Esophagus (tissue), 2 donors: ENCODE data around the gene HERPUD1. TPM values are rescaled to one million over a fixed set of nuclear protein-coding genes. Genes with fewer than 3 reads are reported as not detected.

Experiments
- H3K27ac ChIP-seq, 2 donors: one replicate each; pipeline ENCODE4 v1.5.1; 2013; ENCODE audit warnings: low read depth in 2 of 2, mild to moderate bottlenecking in 2 of 2, inconsistent platforms in 1 of 2, low read length in 1 of 2, moderate library complexity in 1 of 2
- H3K27me3 ChIP-seq, 2 donors: one replicate each; pipeline ENCODE4 v1.6.1; 2013; ENCODE audit warnings: low read length in 2 of 2, control low read depth in 1 of 2, mild to moderate bottlenecking in 1 of 2; ENCODE audit not compliant: insufficient read depth in 2 of 2, control insufficient read depth in 1 of 2
- H3K36me3 ChIP-seq, 2 donors: one replicate each; pipeline ENCODE4 v1.6.1; 2013; ENCODE audit warnings: low read length in 1 of 2; ENCODE audit not compliant: control insufficient read depth in 2 of 2, insufficient read depth in 2 of 2
- H3K4me1 ChIP-seq, 2 donors: one replicate each; pipeline ENCODE4 v1.6.1; 2013; ENCODE audit warnings: low read length in 1 of 2; ENCODE audit not compliant: control insufficient read depth in 2 of 2, insufficient read depth in 2 of 2
- H3K4me3 ChIP-seq, 2 donors: one replicate each; pipeline ENCODE4 v1.5.1; 2013; ENCODE audit warnings: low read length in 2 of 2, mild to moderate bottlenecking in 2 of 2, low read depth in 1 of 2, moderate library complexity in 1 of 2
- H3K9me3 ChIP-seq, 2 donors: one replicate each; pipeline ENCODE4 v1.6.1; 2013; ENCODE audit warnings: mild to moderate bottlenecking in 2 of 2, low read depth in 1 of 2, low read length in 1 of 2, moderate library complexity in 1 of 2; ENCODE audit not compliant: control insufficient read depth in 2 of 2, insufficient read depth in 1 of 2
- WGBS, 2 donors: extraction: QIAGEN DNeasy Blood & Tissue Kit; methylation state at CpG; one replicate each; pipeline ENCODE4 v1.1.7; 2013; 5-methylcytosine and 5-hydroxymethylcytosine counted together
- polyA plus RNA-seq, 2 donors: library from polyadenylated mRNA; stranded (reverse); fragments of 200-250 nt; gene quantifications; one replicate each; pipeline ENCODE4 v1.2.3, GENCODE V29; 2013
- donor health status: healthy with polysubstance abuse.
- donor health status: Bipolar disorder and iron deficiency.

The HERPUD1 gene
- polyA plus RNA-seq, 2 donors, result 25.6 to 45.4 TPM

DNA sequence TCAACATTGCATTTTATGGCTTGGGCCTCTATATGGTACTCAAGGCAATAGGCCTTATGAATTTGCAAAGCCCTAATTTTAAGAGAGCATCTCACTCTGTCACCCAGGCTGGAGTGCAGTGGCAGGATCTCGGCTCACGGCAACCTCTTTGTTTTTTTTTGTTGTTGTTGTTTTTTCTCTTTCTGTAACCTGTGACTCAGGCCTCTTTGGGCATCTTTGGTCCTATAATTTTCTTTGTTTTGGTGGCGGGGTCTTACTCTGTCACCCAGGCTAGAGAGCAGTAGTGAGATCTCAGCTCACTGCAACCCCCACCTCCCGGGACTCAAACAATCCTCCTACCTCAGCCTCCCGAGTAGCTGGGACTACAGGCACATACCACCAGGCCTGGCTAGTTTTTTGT is 21.8 kb upstream of the HERPUD1 start:
- no peaks in the 10 kb centered on the region for H3K9me3 ChIP-seq
- no peaks in the 10 kb centered on the region for H3K36me3 ChIP-seq
- 90 to 94% methylated on average over 5 of the region's 5 CpGs for WGBS, 2 donors
- no peak overlapping the region for H3K4me3 ChIP-seq
- H3K27me3 ChIP-seq, result no peaks in the 10 kb centered on the region
- H3K27ac ChIP-seq, result no peak overlapping the region
- peaks cover 0 to 3% of the 10 kb centered on the region in 2 donors for H3K4me1 ChIP-seq

DNA sequence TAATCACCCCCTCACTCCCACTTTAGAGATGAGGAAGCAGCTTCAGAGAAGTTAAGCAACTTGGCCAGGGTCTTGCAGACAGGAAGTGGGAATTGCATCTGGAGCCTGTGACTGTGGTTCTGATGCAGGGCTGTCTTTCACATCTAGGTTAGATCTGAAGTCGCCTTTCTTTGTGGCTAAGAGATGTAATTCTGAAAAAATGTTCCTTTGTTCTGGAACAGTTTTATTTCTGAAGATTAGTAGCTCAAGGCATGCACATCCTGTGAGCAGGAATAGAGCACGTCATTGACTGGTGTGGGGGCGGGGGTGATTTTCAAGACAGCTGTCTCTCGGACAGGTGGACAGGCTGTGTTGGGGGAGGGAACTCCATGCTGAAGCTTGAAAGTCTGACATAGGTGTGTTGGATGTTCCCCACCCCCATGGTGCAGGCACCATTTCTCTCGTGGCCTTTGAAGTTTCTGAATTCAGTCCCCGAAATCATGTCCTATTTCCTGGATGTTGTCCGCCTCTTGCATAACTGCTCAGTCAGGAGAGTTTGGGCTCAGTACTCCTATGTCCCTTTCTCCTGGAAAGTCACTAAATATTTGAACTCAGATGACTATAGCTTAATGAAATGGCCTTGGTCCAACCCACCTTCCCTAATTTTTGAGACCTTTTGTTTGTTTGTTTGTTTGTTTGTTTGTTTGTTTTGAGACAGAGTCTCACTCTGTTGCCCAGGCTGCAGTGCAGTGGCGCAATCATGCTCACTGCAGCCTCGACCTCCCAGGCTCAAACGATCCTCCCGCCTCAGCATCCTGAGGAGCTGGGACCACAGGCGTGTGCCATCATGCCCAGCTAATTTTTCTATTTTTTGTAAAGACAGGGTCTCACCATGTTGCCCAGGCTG is 21.0 kb upstream of the HERPUD1 start:
- Histone ChIP-seq H3K4me3 (no peak overlapping the region), H3K36me3 (no peaks in the 10 kb centered on the region), H3K27me3 (no peaks in the 10 kb centered on the region), H3K27ac (peak overlapping the region; percentile 47 to 54), H3K4me1 (peaks cover 0 to 4% of the 10 kb centered on the region in 2 donors), H3K9me3 (no peaks in the 10 kb centered on the region)
- WGBS, 2 donors, result 79 to 82% methylated on average over 12 of the region's 12 CpGs

DNA sequence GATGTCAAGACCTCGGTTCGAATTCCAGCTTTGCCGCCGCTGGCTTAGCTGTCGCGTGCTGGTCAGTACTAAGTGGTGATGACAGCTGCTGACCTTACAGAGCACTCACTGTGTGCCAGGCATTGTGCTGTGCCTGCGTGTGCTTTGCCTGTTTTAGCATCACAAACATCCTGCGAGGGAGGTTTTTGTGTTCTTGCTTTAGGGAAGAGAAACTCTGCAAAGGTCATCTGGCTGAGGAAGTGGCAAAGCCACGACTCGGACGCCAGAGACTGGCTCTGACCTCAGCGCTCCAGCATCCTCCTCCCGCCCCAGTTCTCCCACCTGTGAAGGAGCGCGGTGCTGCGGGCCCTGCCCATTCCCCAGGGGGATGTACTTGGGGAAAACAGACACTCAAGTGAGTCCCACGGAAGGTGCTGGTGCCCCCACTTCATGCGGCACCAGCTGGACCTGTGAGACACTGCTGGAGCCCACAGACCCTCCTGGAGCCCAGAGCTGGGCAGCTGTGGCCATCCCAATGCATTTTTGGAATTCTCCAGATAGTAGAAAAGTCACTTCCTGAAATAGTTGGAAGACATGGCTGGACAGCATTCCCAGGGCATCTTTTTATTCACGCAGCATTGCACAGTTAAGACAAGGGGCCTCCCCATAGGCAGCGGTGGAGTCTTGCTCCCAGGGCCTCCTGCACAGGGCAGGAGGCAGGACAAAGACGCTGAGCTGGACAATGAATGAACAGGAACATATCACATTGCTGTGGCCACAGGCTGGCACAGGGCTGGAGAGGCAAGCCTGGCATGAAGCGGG is 20.0 kb upstream of the HERPUD1 start:
- no peaks in the 10 kb centered on the region for H3K27me3 ChIP-seq
- WGBS, 2 donors, result 78 to 79% methylated on average over 22 of the region's 22 CpGs
- H3K4me3 ChIP-seq, result no peak overlapping the region
- H3K4me1 ChIP-seq, result peaks cover 5 to 14% of the 10 kb centered on the region in 2 donors
- H3K27ac ChIP-seq, result peak overlapping the region in 1 of 2 donors; percentile 47
- H3K9me3 ChIP-seq, result no peaks in the 10 kb centered on the region
- H3K36me3 ChIP-seq, result no peaks in the 10 kb centered on the region

DNA sequence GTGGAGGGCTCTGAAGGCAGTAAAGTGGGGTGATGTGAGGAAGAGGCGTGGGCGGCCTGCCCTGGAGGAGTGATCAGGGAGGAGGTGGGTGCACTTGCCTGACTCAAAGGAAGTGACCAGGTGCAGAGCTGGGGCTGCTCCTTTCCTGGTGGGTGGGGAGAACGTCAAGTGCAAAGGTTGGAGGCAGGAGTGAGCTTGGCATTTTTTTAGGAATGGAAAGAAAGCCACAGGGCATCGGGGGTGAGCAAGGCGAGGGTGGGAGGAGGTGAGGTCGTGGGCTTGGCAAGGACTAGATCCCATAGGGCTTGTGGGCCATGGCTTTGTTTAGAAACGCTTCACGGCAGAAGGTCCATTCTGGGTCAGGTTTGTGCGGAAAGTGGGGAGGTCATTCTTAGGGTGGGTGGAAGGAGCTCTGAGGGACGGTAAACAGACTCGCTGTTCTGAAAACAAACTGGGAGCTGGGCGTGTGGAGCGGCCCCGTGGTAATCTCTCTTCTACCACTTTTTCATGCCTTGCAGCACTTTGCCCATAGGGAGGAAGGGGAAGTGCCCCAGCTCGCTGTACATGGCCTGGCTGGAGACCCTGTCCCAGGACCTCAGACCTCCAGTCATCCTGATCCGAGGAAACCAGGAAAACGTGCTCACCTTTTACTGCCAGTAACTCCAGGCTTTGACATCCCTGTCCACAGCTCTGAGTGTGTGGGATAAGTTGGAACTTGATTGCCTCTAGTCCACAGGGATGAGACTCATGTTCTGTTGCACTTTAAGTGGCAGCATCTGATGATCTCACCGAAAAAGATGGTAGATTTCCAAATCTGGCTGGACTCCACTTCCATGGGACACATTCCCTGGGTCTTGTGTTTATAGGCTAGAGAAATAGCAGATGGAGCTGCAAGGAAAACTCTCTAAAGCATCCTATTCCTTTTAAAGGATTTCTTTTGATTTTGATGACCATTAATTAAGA is 18.9 kb upstream of the HERPUD1 start:
- H3K27me3 ChIP-seq, result no peaks in the 10 kb centered on the region
- no peaks in the 10 kb centered on the region for H3K36me3 ChIP-seq
- no peaks in the 10 kb centered on the region for H3K9me3 ChIP-seq
- H3K4me1 ChIP-seq, result peaks cover 5 to 14% of the 10 kb centered on the region in 2 donors
- 66 to 69% methylated on average over 18 of the region's 18 CpGs for WGBS, 2 donors
- H3K4me3 ChIP-seq, result no peak overlapping the region
- H3K27ac ChIP-seq, result no peak overlapping the region

DNA sequence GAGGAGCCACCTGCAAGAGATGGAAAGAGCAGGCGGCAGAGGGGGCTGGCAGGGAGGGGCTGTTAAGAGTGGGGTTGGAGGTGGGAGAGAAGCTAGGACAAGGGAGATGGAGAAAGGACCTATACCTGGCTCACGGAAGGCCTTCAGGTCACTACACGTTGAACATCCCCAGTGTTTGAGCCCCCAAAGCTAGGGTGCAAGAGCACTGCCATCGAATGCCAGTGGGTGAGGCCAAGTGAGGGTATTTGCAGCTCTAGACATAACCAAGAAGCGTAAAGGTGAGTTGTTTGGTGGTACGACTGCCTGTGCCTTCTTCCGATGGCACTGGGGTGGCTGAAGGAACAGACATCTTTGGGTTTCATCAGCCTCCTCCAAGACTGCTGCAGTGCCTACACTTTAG is 17.0 kb upstream of the HERPUD1 start:
- Histone ChIP-seq H3K27me3 (no peaks in the 10 kb centered on the region), H3K4me3 (no peak overlapping the region), H3K9me3 (no peaks in the 10 kb centered on the region), H3K27ac (no peak overlapping the region), H3K36me3 (no peaks in the 10 kb centered on the region), H3K4me1 (peaks cover 8 to 16% of the 10 kb centered on the region in 2 donors)
- WGBS, 2 donors, result 87 to 95% methylated on average over 7 of the region's 7 CpGs

DNA sequence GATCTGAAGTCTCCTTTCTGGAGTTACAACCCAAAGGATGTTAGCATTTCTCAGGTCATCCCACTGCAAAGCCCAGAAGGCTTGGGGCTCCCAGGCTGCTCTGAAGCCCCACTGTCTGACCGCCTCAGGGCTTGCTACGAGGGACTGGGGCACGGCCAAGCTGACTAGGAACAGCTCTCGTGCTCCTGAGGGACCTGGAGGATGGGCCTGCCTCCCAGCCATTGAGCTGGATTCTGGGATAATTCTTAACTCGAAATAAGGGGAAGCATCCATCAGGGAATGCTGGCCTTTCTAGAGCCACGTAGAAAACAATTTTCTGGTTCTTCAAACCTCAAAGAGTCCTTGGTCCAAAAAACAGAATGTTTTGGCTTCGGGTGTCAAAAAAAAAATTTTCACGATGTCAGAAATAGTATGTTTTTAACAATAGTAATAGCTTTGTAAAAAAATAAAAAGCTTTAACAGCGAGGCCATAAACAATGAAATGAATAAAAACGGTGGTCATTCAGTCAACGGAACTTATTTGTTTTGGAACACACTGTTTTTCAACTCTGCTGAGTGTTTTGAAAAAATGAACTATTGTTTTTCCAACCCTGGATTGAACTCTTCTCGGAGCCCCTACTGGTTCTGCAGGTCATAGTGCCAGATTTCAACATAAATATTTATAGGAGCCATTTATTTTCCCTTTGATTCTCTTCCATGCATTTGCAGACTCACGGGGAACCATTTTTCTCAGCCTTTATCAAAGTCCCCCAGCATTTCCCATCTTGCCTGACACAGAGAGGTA is 16.4 kb upstream of the HERPUD1 start:
- Histone ChIP-seq H3K9me3 (no peaks in the 10 kb centered on the region), H3K36me3 (no peaks in the 10 kb centered on the region), H3K27ac (peak overlapping the region in 1 of 2 donors; percentile 42), H3K4me1 (peaks cover 8 to 21% of the 10 kb centered on the region in 2 donors), H3K4me3 (no peak overlapping the region), H3K27me3 (no peaks in the 10 kb centered on the region)
- 40 to 52% methylated on average over 13 of the region's 13 CpGs for WGBS, 2 donors

DNA sequence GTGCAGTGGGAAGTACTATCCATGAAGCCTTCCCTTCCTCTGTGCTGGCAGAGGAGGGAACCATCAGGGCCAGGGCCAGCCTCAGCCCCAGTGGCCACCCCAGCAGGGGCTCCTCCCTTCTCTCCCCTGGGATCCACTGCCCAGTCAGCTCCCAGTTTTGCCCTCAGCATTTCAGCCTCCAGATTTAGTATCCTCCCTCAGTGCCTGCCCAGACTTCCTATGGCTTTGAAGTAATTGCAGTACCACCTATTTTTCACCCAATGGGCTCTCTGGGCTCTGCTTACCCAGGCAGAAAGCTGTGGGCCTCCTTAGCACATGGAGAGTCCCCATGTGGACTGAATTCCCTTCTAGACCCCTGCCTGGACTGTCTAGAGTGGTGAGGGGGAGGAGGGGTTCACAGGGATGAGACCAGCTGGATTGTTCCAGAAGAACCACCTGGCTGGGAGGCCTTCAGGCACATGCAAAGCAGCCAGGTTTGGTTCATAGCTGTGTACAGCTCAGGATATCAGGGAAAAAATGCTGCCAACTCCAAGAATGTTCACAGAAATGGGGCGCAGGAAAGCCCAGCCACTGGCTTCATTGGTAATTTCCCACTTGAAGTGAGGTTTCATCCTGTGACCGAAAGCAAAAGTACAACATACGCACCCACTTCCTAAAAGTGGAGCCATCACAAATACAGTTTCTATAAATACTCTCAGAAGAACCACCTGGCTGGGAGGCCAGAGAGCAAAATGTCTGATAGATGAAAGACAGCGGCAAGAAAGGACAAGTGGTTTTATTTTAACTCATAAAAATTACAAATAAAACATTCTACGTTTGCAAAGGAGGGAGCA is 15.2 kb upstream of the HERPUD1 start:
- Histone ChIP-seq H3K4me3 (no peak overlapping the region), H3K27ac (peak overlapping the region in 1 of 2 donors; percentile 59), H3K9me3 (no peaks in the 10 kb centered on the region), H3K27me3 (no peaks in the 10 kb centered on the region), H3K4me1 (peaks cover 8 to 21% of the 10 kb centered on the region in 2 donors), H3K36me3 (no peaks in the 10 kb centered on the region)
- 55 to 74% methylated on average over 5 of the region's 5 CpGs for WGBS, 2 donors

DNA sequence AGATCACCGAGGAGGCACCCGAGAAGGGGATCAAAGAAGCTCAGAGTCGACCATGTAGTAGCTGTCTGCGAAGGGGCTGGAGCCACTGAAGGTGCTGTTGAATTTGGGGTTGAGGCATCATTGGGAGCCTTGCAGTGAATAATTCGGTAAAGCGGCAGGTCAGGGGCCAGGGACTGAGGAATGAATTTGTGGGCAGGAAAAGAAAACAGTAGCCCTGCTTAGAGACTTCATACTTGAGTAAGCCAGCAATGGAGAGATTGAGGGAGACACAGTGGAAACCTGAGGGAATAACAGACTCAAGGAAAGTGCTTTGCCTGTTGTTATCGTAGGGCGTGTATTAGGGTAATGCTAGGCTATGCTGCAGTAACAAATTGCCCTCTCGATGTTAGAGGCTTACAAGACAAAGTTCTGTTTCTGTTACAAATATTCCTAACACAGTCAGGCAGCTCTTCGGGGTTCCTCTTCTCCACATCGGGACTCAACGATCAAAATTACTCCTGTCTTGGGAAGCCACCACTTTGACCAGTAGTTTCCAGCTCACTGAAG is 13.4 kb upstream of the HERPUD1 start:
- H3K27ac ChIP-seq, result no peak overlapping the region
- no peaks in the 10 kb centered on the region for H3K27me3 ChIP-seq
- H3K4me3 ChIP-seq, result no peak overlapping the region
- H3K4me1 ChIP-seq, result peaks cover 8 to 18% of the 10 kb centered on the region in 2 donors
- WGBS, 2 donors, result 90 to 92% methylated on average over 12 of the region's 12 CpGs
- H3K36me3 ChIP-seq, result no peaks in the 10 kb centered on the region
- H3K9me3 ChIP-seq, result no peaks in the 10 kb centered on the region
